DMS 273 (cell line): ENCODE data around the gene ICAM5.
"Not testable (repeated sequence)": the region's sequence is repeated elsewhere in the genome, so short reads cannot be mapped to it uniquely, and the experiment has no call there.

Source experiments
- DNase-seq: peaks from one replicate; lab custom pipeline; 2025; ENCODE audit not compliant: unreplicated experiment; lab: John Stamatoyannopoulos, UW

The ICAM5 gene

DNA sequence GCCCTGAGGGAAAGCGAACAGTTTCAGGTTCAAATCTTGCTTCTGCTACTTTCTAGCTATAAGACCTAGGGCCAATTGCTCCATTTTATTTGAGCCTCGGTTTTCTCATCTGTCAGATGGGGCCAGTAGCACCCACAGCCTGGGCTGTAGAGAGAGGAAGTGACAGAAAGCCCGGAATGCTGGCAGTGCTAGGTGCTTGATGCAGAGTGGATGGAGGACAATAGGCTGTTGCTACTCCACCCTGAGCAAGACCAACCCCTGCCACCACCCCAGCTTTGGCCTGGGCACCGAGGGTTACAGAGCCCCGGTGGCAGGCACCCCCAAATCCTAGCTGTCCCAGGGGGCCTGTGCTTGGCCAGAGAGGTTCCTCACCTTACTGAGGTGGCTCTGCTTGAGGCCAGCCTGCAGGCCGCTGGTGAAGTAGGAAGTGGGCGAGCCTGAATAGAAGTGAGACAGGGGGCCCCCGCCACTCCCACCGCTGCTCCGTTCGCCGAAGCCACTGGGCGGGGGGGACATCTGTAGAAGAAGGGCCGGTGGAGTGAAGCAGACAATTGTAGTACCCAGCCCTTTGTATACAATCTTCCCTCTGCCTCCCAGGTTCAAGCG, 28.2 kb downstream of the ICAM5 start:
- DNase-seq, result no peak

DNA sequence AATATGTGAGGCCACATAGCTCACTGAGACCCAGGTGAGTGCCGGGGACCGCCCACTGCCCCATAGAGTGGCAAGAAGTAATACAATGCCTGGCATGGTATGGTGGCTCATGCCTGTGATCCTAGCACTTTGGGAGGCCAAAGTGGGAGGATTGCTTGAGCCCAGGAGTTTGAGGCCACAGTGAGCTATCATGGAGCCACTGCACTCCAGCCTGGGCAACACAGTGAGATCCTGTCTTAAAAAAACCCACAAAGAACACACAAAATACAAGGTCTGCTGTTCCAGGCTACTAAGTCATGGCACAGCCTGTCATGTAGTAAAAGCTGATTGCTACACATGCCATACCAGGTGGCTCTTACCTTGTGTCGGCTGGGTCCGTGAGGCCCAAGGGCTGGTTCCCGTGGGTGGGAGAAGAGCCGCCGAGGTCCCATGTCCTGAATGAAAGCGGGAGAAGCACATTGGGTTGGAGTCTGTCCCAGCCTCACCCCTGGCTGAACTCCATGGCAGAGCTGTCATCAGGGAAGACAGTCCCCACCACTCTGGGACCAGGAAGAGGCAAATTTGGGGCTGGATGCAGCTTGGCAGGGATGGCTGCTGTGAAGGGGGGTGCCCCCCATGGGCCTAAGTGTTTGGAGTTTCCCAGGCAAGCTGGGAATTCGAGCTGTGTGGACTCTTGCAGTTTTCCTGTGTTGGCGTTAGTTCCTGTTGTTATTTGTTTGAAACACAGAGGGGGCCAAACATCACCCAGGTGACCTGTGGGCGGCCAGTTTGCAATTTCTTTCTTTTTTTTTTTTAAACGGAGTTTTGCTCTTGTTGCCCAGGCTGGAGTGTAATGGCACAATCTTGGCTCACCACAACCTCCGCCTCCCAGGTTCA, 29.3 kb downstream of the ICAM5 start:
- DNase-seq, result no peak

DNA sequence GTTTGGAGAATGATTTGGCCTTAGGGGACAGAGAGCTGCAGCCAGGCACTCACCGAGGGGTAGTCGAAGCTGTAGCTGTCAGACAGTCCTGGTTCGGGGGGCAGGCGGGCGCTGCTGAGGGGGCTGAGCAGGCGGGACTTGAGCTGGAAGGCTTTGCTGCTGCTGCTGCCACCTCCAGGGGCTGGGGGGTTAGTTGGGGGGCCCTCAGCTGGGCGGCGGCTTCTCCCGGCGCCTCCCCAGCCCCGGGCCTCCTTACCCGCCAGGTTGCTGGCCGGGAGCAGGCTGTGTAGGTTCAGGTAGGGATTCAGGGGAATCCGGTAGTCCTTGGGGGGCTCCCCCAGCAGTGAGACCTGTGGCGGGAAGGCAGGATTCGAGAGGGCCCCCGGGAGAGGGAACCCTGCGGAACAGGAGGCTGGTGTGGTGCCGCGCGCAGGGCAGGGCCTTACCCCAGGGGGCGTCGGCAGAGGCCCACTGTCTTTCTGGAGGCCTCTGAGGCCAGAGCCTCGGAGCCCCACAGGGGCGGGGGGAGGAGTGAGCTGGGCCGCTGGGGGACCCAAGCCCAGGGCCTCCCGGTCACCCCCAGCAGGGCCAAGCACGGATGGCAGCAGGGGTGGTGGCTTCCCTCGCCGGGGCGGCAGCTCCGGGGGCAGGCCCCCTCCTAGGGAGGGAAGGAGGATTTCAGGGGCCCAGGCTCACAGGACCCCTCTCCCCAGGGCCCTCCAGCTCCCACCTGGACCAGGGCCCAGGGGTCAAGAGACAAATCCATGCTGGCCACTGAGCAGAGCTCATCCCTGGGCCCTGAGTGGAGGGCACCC, 31.1 kb downstream of the ICAM5 start:
- no peak for DNase-seq

DNA sequence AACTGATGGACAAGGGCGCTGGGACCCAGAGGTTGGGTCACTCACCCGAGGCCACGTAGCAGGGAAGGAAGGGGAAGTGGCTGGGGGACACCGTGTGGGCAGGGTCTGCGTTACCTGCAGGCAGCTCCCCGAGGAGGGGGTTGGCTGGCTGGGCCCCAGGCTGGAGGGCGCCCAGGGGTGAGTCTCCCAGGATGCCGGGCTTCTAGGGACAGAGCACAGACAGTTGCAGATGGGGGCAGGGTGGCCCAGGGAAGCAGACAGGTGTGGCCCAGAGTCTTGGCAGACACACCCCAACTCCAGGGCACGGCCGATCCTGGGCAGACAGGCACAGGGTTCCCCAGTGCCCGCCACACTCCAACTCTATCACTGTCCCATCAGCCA, 31.7 kb downstream of the ICAM5 start:
- no peak for DNase-seq

DNA sequence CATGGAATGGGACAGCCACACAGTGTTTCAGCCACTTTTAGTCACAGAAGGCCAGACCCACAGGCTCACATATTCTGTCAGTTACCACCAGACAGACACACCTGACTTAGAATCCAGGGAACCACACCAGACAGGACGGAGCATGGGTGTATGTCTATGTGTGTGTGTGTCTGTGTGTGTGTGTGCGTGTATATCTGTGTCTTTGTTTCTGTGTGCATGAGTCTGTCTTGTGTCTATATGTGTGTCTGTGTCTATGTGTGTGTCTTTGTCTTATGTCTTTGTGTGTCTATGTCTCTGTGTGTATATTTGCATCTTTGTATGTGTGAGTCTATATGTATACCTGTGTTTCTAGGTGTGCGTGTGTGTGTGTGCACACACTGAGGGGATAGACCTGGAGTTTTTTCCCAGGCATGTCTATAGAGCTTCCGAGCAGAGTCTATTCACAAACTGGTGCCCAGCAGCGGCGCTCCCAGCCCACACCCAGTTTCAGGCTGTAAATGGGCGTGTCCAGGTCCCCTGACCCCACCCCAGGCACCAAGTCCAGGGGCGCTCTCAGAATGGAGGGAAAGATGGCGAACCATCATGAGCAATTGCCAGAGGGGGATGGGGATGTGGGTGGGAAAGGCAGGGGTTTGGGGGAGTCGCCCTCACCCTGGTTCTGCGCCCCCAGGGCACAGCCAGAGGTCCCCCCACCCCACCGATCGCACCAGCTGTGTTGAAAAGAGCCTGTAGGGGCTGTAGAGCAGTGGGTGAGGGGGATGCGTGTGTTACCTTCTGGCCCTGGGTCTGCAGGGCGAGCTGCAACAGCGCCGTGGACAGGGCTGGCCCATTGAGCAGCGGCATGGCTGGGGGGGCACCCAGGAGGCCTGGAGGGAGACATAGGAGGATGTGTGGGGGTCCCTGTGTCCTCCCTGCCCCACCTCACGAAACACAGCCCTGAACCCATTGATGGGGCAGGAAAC, 32.4 kb downstream of the ICAM5 start:
- no peak for DNase-seq

DNA sequence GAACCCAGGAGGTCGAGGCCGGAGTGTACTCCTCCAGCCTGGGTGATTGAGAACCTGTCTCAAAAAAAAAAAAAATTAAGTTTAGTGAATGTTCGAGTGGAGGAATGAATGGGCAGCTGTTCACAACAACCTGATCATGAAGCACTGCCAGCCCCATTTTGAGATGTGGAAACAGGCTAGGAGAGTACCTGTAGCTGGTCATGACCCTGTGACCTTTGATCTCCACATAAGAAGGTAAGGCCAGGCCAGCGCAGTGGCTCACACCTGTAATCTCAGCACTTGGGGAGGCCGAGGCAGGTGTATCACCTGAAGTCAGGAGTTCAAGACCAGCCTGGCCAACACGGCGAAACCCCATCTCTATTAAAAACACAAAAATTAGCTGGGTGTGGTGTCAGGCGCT, 36.0 kb downstream of the ICAM5 start:
- no peak for DNase-seq

DNA sequence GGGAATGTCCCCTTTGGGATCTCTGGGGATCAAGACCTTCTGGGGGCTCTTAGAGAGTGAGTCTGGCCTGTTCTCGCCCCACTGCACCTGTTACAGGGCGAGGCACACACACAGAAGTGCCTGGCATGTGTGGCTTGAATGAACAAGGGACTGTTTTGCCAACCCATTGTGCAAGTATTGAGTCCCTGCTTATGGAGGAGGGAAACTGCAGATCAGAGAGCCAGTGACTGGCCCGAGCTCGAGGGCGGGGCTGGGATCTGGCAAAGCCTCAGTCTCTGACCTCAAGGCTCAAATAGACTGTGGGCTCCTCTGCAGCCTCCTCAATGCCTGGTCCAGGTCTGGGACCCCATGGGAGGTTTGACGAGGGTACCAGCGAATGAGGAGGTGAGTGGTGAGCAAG, 38.0 kb downstream of the ICAM5 start:
- no peak for DNase-seq

DNA sequence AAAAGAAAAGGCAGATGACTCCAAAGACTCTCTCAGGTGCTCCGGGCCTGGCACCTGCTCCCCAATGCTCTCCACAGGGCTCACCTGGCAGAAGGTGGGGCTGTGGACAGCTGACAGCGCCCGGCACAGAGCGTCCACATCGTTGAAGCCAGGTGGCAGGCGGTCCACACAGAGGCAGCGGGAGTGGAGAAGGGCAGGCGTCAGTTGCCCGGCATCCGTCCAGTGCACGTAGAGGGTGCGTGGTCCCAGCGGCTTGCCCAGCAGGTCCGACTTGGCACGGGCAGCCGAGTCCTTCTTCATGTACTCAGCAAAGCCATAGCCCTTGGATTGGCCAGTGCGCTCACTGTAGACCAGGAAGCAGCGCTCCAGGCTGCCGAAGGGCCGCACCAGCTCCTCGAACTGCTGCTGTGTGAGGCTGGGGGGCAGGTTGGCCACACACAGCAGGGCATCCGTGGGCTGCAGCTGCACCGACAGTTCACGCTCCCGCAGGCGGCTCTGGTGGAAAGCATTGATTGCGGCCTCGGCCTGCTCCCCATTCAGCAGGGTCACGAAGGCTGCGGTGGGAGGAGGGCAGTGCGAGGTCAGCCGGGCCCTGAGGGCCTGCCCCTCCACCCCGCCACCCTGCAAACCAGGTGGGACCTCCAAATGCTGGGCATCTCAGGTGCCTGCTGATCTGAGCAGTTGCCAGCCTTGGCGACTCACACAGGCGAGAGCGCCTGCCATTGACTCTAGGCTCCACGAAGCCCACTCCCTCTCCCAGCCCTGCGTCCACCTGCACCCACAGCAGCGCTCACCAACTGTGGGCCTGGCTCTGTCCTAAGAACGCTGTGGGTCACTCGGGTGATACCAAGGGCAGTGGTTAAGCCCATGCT, 39.0 kb downstream of the ICAM5 start:
- no peak for DNase-seq

DNA sequence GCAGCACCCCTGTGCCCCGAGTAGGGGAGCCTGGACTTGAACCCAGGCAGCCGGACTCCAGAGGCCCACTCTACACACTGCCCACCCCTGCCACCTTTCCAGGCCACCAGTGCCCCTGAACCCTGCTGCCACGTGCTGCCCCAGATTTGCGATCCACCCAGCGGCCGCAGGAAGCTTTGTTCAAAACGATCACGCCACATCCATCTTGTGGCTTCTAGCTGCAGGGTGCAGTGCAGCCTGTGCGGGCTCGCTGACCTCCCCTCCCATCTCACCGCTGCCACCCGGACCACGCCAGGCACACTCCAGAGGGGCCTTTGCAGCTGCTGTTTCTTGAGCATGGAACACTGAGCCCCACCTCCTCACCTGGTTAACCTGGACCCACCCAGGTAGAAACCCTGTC, 39.8 kb downstream of the ICAM5 start:
- no peak for DNase-seq

DNA sequence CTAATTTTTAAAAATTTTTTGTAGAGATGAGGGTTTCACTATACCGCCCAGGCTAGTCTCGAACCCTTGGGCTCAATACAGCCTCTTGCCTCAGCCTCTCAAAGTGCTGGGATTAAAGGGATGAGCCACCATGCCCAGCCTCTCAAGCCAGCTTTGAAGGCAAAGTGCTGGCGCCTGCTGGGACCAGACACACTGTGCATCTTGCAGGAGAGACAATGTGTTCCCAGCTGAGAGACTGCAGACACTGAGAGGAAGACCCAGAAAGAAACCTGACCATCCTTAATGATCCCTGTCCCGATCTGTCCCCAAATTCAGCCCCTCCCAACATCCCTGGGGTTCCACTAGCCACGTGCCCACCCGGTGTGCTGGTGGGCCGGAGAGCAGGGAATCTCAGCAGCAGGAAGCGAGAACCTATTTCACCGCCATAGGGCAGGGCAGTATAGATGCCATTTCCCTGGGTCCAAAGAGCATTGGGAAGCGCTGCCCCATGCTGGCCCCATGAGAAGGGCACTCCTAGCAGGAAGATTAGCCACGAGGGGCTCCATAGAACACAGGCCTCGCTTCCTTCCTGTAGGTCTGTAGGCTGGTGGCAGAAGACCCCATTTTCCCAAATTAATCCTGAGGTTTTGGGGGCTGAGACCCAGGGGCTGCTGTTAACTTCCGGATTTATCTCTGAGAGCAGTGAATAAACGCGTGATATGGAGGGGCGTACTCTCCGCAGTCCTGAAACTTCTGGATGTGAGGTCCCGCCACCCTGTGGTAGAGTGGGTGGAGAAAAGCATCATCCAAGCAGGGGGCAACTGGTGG, 42.6 kb downstream of the ICAM5 start:
- DNase-seq, result no peak

DNA sequence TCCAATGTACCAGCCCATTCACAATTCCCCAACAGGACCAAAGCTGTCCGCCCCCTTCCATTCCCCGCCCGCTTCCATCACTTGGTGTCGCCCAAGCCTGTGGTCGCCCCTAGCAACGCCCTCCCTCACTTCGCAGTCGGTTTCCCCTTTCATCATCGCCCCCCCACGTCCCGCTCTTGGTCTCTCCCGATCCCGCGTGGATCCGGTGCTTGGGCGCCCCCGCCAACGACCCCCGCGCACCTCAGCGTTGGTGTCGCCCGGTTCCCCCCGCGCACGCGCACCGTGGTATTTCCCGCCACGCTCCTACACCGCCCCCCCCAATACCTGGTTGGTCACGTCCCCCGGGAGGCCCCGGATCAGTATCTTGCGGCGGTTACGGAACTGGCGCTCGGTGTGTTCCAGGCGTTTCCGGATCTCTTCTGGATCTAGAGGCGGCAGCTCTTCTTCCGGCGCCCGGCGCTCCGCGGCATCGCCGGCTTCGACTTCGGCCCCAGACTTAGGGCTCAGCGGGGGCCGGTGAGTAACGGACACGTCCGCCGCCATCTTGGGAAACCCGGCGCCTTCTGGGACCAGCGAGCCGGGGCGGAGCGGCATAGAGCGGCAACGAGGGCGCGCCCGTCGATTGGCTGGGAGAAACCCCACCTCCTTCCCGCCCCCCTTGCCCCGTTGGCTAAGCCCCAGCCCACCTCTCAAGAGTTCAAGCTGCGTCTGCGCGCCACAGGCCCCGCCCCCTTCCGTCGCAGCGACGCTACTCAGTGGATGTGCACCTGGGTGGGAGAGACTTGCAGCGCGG, 43.4 kb downstream of the ICAM5 start, which contains the start of gene RAVER1:
RAVER1 (minus strand) TSS at position 565 of the 793 bp plus-strand sequence; CDS start at position 543, 22 bp downstream.
- DNase-seq, result peak; percentile 99

DNA sequence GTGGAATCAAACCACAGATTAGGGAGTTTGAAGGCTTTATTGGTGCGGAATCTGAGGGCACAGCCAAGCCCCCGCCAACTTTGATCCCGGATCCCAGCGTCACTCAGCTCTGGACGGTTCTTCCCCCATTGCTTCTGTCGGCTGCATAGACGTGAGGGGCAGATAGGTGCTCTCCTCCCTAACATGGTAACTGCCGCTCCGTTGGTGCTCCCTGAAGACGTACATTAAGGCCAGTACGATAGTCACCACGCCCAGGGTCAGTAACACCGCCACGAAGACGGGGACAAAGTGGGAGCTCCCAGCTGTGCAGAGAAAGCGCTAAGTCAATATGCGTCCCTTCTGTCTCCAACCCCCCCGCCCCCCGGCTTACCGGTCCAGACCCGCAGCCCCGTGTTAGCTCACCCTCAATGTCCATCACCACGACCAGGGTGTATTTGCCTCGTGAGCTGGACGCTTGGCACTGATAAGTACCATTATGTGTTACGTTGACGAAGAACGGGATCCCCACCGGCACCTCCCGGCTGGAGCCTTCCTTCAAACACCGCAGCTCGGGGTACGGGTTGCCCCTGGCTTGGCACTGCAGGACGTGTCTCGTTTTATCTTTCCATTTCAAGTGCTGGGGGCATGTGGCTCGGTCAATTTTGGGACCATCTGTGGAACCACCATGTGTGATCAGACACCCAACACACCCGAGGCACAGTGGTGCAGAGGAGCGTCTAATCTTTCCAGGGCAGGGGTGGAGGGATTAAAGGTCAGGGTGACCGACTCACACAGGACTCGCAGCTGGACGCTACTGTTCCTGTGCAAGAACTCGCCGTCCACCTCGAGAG, 44.2 kb downstream of the ICAM5 start:
- DNase-seq, result peak; percentile 50

DNA sequence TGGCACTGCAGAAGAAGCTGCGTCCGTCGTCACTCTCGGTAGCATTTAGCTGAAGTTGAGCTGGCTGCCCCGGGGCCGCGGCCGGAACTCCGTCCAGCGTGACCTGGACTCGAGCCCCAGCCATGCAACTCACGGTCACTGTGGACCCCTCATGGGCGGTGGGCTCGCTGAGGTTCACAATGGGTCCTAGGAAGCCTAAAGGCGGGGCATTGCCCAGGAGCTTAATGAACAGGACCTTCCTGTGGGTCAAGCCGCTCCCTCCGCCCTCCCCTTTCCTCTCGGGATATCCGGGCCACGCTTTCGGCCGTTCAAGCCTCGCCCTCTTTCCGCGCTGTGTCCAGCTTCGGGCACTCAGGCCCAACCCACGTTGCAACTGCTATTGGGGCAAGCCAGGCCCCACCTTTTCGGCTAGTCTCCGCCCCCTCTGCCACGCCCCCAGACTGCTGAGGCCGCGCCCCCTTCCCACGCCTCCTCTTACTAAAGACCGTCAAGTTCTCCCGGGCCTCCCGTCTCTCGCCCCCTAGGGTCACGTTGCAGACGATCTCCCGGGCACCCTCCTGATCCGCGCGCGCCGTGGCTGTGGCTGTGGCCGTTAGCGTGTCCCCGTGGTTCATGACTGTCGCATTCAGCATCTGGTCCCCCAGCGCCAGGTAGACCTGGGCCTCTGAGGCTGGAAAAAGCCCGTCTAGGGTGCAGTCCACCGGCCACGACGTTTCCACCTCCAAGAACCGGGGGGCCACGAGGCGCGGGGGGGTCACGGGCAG, 45.0 kb downstream of the ICAM5 start:
- peak; percentile 90 for DNase-seq

DNA sequence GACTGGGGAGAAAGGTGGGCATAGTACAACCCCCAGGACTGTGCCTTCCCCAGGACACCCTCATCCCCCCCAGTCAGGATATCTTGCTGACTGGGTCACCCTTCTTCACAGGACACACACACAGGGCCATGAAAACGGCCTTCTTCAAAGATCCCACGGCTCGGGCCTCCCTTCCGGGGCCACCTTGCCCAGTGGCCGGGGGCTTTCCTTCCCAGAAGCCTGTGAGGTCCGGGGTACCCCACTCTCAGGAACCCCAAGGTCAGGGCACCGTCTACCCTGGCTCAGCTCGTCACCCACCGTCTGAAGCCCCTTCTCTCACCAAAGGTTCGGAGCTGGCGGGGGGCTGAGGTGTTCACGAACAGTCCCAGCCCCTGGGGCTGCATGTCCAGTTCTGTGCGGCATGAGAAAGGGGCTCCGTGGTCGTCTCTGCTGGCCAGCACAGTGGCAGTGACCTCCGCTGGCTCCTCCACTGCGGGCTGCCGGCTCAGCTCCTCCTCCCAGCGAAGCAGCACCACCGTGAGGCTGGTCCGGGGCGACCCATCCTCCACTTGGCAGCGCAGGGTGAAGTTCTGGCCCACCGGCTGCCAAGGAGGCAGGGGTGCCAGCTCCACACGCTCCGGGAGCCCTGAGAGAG, 45.7 kb downstream of the ICAM5 start:
- DNase-seq, result no peak

DNA sequence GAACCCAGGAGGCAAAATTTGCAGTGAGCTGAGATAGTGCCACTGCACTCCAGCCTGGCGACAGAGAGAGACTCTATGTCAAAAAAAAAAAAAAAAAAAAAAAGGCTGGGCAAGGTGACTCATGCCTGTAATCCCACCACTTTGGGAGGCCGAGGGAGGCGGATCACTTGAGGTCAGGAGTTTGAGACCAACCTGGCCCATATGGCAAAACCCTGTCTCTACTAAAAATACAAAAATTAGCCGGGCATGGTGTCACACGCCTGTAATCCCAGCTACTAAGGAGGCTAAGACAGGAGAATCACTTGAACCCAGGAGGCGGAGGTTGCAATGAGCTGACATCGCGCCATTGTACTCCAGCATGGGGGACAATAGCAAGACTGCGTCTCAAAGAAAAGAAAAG, 47.0 kb downstream of the ICAM5 start:
- DNase-seq, result not testable (repeated sequence)

DNA sequence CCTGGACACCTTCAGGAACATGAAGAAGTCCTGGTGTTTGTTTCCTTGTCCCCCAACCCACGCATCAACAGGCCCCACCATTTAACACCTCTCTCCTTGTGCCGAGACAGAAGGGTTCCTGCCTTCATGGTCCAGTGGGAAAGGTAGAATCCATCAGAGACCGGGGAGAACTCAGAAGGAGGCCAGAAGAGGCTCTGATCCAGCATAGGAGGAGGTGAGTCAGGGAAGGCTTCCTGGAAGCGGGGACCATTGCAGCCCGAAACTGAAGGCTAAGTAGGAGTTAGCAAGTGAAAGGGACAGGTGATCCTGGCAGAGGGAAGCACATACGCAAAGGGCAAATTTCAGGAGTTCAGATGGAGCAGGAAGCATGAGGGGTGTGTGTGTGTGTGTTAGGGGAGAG, 49.2 kb downstream of the ICAM5 start:
- no peak for DNase-seq
